22Rv1 (cell line): Measurements from ENCODE around the gene MYO15B.

Experiments
- H3K27ac ChIP-seq: fragments of 450-650 bp; 2 replicates; pipeline ENCODE4 v1.5.1; 2017
- ZFX ChIP-seq: fragments of 450-650 bp; IDR thresholded peaks from 2 replicates; pipeline ENCODE4 v1.6.1; 2017; ENCODE audit warnings: antibody characterized with exemption, borderline replicate concordance
- TF ChIP-seq, protein P1 (sequence below): fragments of 450-650 bp; IDR thresholded peaks from 2 replicates; pipeline ENCODE4 v1.5.1; 2017; ENCODE audit warnings: mild to moderate bottlenecking

The MYO15B gene

DNA sequence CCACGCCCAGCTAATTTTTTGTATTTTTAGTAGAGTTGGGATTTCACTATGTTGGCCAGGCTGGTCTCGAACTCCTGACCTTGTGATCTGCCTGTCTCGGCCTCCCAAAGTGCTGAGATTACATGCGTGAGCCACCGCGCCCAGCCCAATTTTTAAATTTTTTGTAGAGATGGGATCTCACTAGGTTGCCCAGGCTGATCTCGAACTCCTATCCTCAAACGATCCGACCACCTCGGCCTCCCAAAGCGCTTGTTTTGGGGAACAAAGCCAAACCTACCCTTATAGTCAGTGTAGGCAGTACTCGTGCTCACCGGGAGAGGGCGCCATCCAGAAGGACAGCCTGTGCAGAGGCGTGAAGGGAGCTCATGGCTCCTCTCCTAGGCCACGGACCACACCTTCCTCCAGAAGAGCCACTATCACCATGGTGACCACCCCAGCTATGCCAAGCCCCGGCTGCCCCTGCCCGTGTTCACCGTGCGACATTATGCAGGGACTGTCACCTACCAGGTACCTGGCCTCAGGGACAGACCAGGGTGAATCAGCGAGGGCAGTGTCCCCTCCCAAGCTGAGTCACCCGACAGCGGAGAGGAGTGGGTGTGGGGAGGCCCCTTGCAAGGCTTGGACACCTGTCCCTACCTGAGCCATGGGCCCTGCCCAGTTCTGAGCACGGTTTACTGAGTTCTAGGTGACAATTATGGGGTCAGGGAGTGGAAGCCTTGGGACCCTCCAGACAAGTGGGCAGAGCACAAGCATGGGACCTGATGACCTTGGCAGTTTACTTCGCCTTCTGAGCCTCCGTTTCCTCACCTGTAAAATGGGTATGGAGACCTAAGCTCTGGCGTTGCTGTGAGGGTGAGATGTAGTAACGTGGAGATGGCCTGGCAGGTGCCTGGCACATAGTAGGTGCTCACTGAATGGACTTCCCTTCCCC, 13.7 kb downstream of the MYO15B start:
- no peak overlapping the region for H3K27ac ChIP-seq
- TF ChIP-seq, protein P1, sequence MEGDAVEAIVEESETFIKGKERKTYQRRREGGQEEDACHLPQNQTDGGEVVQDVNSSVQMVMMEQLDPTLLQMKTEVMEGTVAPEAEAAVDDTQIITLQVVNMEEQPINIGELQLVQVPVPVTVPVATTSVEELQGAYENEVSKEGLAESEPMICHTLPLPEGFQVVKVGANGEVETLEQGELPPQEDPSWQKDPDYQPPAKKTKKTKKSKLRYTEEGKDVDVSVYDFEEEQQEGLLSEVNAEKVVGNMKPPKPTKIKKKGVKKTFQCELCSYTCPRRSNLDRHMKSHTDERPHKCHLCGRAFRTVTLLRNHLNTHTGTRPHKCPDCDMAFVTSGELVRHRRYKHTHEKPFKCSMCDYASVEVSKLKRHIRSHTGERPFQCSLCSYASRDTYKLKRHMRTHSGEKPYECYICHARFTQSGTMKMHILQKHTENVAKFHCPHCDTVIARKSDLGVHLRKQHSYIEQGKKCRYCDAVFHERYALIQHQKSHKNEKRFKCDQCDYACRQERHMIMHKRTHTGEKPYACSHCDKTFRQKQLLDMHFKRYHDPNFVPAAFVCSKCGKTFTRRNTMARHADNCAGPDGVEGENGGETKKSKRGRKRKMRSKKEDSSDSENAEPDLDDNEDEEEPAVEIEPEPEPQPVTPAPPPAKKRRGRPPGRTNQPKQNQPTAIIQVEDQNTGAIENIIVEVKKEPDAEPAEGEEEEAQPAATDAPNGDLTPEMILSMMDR: peak; percentile 95
- TF ChIP-seq ZFX: no peak

DNA sequence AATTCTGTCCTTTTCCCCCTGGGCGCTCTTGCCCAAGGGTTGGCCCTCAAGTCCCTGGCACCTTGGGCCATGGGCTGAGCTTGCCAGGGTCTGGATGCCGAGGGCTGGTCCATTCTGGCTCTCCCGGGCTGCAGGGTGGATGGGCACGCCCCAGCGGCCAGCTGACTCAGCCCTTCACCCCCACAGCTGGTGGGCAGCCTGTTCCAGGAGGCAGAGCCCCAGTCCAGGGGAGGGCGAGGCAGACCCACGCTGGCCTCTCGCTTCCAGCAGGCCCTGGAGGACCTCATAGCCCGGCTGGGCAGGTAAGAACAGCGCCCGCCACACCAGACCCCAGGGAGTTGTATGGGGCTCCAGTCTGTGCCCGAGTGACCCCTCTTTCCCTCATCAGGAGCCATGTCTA, 15.0 kb downstream of the MYO15B start:
- H3K27ac ChIP-seq: no peak overlapping the region
- no peak for TF ChIP-seq ZFX
- TF ChIP-seq, protein P1: no peak

DNA sequence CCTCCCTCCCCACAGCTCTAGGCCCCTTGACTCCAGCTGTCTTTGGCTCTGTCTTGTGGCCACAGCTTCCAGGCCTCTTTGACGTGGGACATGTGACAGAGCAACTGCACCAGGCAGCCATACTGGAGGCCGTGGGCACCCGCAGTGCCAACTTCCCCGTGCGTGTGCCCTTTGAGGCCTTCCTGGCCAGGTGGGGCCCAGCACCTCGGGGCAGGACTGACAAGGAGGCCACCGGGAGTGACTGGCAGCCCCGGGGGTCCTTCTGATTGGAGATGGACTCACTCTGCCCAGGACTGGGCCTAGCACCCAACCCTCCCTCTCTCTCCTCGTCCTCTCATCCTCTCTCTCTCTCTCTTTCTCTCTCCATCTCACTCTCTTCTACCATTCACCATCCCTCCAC, 15.5 kb downstream of the MYO15B start:
- TF ChIP-seq, protein P1: no peak
- TF ChIP-seq ZFX: no peak
- H3K27ac ChIP-seq: no peak overlapping the region

DNA sequence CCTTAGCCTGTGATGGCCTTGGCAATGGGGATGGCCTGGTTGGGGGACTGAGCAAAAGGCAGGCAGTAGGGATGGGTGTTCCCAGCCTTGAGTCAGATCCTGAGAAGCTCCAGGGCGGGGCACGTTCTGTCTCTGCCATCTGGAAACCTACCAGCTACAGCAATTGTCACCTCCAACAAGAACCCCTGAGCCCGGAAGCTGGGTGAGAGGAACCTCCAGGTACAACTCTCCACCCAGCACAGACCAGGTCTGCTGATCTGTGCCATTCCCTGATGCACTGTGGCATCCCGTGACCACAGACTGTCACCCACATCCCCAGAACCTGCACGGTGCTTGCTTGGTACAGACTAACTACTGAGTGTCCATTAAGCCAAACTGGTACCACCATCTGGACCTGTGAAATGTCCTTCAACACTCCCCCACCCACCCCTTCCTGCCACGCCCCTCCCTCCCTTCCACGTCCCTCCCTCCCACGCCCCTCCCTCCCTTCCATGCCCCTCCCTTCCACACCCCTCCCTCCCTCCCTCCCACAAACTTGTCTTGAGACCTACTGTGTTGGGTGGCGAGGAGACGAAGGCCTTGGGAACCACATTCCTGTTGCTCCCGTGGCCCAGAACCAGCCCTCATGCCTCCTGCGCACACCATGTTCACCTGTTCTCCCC, 16.6 kb downstream of the MYO15B start:
- TF ChIP-seq, protein P1: no peak
- TF ChIP-seq ZFX: no peak
- H3K27ac ChIP-seq: no peak overlapping the region

DNA sequence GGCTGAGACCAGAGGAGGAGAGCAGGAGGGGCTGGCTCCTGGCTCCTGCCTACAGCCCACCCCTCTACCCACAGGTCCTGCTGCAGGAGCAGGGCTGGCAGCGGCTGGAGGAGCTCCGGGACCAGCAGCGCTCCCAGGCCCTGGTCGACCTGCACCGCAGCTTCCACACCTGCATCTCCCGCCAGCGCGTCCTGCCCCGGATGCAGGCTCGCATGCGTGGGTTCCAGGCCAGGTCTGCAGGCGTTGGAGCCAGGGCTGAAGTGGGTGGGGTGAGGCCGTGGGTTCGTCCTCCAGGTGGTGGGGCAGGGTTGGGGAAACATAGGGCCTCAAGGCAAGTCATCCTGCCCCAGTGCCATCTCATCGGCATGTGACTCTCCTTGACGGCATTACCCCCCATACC, 18.2 kb downstream of the MYO15B start:
- H3K27ac ChIP-seq: no peak overlapping the region
- TF ChIP-seq, protein P1: no peak
- no peak for TF ChIP-seq ZFX

DNA sequence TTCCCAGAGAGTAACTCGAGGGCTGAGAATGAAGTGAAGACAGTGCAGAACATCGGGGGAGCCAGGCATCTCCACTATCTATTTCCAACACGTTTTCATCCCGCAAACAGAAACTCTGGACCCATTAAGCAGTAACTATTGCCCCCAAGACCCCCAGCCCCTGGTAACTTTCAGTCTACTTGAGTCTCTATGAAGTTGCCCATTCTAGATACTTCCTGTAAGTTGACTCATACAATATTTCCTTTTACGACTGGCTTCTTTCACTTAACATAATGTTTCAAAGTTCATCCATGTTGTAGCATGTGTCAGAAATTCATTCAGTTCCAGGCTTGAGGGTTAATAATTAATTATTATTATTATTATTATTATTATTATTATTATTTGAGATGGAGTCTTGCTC, 19.5 kb downstream of the MYO15B start:
- H3K27ac ChIP-seq: no peak overlapping the region
- TF ChIP-seq ZFX: no peak
- TF ChIP-seq, protein P1: no peak
